HCT116 (cell line): Measurements from ENCODE around the gene GRIK5. TPM values are rescaled to one million over a fixed set of nuclear protein-coding genes. Genes with fewer than 3 reads are reported as not detected.
A peak's percentile ranks its signal among the peaks of the same experiment; 100 is the strongest.

ENCODE experiments used
- ATAC-seq: fragments of 200-7000 bp; cut with Tn5 transposase; 2 replicates; pipeline ENCODE4 v1.9.1; 2020; ENCODE audit warnings: mild to moderate bottlenecking, moderate library complexity
- BruUV-seq: library from RNA; stranded (reverse); fragments of 400-500 nt; replicated peaks from 2 replicates; lab custom pipeline; 2021; lab: Mats Ljungman, UMichigan
- CTCF ChIA-PET: fragments of 300-600 bp; sonication (Branson Sonifier 250); formaldehyde crosslinking; loops from one replicate; lab custom pipeline; 2021; ENCODE audit warnings: antibody characterized with exemption; lab: Charles Lee
- POLR2A ChIA-PET: fragments of 300-600, 350-600 bp; sonication (Branson Sonifier 250); formaldehyde crosslinking; loops from one replicate; lab custom pipeline; 2021; ENCODE audit warnings: antibody characterized with exemption; lab: Charles Lee
- RAD21 ChIA-PET, 2 experiments: fragments of 300-600 bp; sonication (Branson Sonifier 250); formaldehyde crosslinking; loops; one replicate each; lab custom pipeline; 2023; ENCODE audit warnings: low total read pairs in 2 of 2; ENCODE audit not compliant: uncharacterized antibody in 2 of 2, unreplicated experiment in 2 of 2, low non-redundant PET in 1 of 2; lab: Charles Lee
- DNase-seq: peaks from one replicate; pipeline ENCODE4 v3.0.0-alpha.2; 2010; ENCODE audit warnings: low read depth, low spot score
- H2AFZ ChIP-seq: fragments of 200-600 bp; shearing (Covaris generic), sonication (generic); 2 replicates; pipeline ENCODE4 v1.6.1; 2017; ENCODE audit warnings: low read depth, mixed run types, mixed read lengths, antibody characterized with exemption, low read length; ENCODE audit not compliant: poor library complexity, severe bottlenecking
- H3K27ac ChIP-seq: 2 replicates; pipeline ENCODE4 v1.5.1; 2012; ENCODE audit warnings: low read depth, low read length
- H3K27me3 ChIP-seq: fragments of 200-600 bp; sonication (generic); 2 replicates; pipeline ENCODE4 v1.6.1; 2016; ENCODE audit warnings: mixed run types, low read length, mixed read lengths; ENCODE audit not compliant: insufficient read depth
- H3K36me3 ChIP-seq, 2 experiments: fragments of 200-500 bp in 1 of 2; fragments of 200-600 bp in 1 of 2; sonication (Bioruptor generic) in 1 of 2; sonication (generic) in 1 of 2; 2 replicates each; pipeline versions ENCODE4 v1.5.1 to v1.6.1; 2014 to 2016; ENCODE audit warnings: low read length in 2 of 2, inconsistent platforms in 1 of 2, mixed read lengths in 1 of 2, mixed run types in 1 of 2; ENCODE audit not compliant: insufficient read depth in 2 of 2, control insufficient read depth in 1 of 2
- H3K4me1 ChIP-seq, 2 experiments: fragments of 200-600 bp in 1 of 2; sonication (generic) in 1 of 2; 2 replicates each; pipeline versions ENCODE4 v1.5.1 to v1.6.1; 2012 to 2017; ENCODE audit warnings: low read length in 2 of 2, inconsistent platforms in 1 of 2, mild to moderate bottlenecking in 1 of 2, mixed read lengths in 1 of 2, mixed run types in 1 of 2, moderate library complexity in 1 of 2; ENCODE audit not compliant: insufficient read depth in 2 of 2, control insufficient read depth in 1 of 2
- H3K4me2 ChIP-seq: fragments of 200-600 bp; sonication (generic); 2 replicates; pipeline ENCODE4 v1.6.1; 2017; ENCODE audit warnings: mixed run types, low read length, mixed read lengths
- H3K4me3 ChIP-seq, 2 experiments: fragments of 200-600 bp in 1 of 2; sonication (generic) in 1 of 2; replicated peaks in 1 of 2; 2 replicates each; pipeline ENCODE4 v1.5.1; 2011 to 2016; ENCODE audit warnings: low read length in 2 of 2, control low read depth in 1 of 2, low read depth in 1 of 2, mild to moderate bottlenecking in 1 of 2, mixed read lengths in 1 of 2, mixed run types in 1 of 2
- H3K79me2 ChIP-seq: fragments of 200-600 bp; sonication (generic); 2 replicates; pipeline ENCODE4 v1.6.1; 2017; ENCODE audit warnings: mild to moderate bottlenecking, mixed run types, low read length, moderate library complexity, mixed read lengths; ENCODE audit not compliant: insufficient read depth
- H3K9ac ChIP-seq: fragments of 200-600 bp; sonication (generic); 2 replicates; pipeline ENCODE4 v1.6.1; 2016; ENCODE audit warnings: low read length, mixed read lengths
- H3K9me2 ChIP-seq: fragments of 200-600 bp; sonication (generic), shearing (Covaris generic); 2 replicates; pipeline ENCODE4 v1.6.1; 2017; ENCODE audit warnings: mixed run types, mild to moderate bottlenecking, moderate library complexity; ENCODE audit not compliant: insufficient read depth
- H3K9me3 ChIP-seq, 2 experiments: fragments of 200-500 bp in 1 of 2; fragments of 200-600 bp in 1 of 2; sonication (Bioruptor generic) in 1 of 2; sonication (generic) in 1 of 2; 2 replicates each; pipeline ENCODE4 v1.6.1; 2014 to 2017; ENCODE audit warnings: low read length in 2 of 2, mixed read lengths in 2 of 2, inconsistent platforms in 1 of 2, low read depth in 1 of 2, mild to moderate bottlenecking in 1 of 2, mixed run types in 1 of 2, moderate library complexity in 1 of 2; ENCODE audit not compliant: control insufficient read depth in 1 of 2, insufficient read depth in 1 of 2
- H4K20me1 ChIP-seq: fragments of 200-600 bp; sonication (generic), shearing (Covaris generic); 2 replicates; pipeline ENCODE4 v1.6.1; 2017; ENCODE audit warnings: mixed run types, mild to moderate bottlenecking, moderate library complexity; ENCODE audit not compliant: insufficient read depth
- CBX3 ChIP-seq: IDR thresholded peaks from 2 replicates; pipeline ENCODE4 v1.6.1; 2012; ENCODE audit warnings: low read depth
- ELF1 ChIP-seq: IDR thresholded peaks from 2 replicates; pipeline ENCODE4 v1.6.1; 2012; ENCODE audit warnings: low read depth, borderline replicate concordance
- EZH2 ChIP-seq: fragments of 200-600 bp; sonication (generic); IDR thresholded peaks from 2 replicates; pipeline ENCODE4 v1.6.1; 2017; ENCODE audit warnings: antibody characterized with exemption, mixed run types
- EZH2phosphoT487 ChIP-seq: fragments of 200-600 bp; IDR thresholded peaks from 2 replicates; pipeline ENCODE4 v1.6.1; 2018; ENCODE audit warnings: antibody characterized with exemption, borderline replicate concordance
- JUND ChIP-seq: IDR thresholded peaks from 2 replicates; pipeline ENCODE4 v1.6.1; 2012
- POLR2A ChIP-seq: IDR thresholded peaks from 2 replicates; pipeline ENCODE4 v1.7.0; 2011; ENCODE audit warnings: borderline replicate concordance; ENCODE audit not compliant: insufficient read depth, insufficient read length; ENCODE audit errors: extremely low read depth
- RAD21 ChIP-seq: IDR thresholded peaks from 2 replicates; pipeline ENCODE4 v1.6.1; 2012; ENCODE audit warnings: low read depth, mild to moderate bottlenecking
- SRF ChIP-seq: IDR thresholded peaks from 2 replicates; pipeline ENCODE4 v1.6.1; 2012; ENCODE audit warnings: low read depth
- intact Hi-C: fragments of 100-400 bp; cut with micrococcal nuclease; formaldehyde crosslinking; loops from 2 replicates; pipeline ENCODE4 v1.10.0; 2022
- total RNA-seq: library from RNA; stranded (reverse); gene quantifications from one replicate; pipeline ENCODE4 v1.2.1, GENCODE V29; 2021; ENCODE audit not compliant: unreplicated experiment
- TF ChIP-seq, protein P1 (sequence below): IDR thresholded peaks from 2 replicates; pipeline ENCODE4 v1.6.1; 2012
- TF ChIP-seq, protein P2 (sequence below): IDR thresholded peaks from 2 replicates; pipeline ENCODE4 v1.6.1; 2012
- TF ChIP-seq, protein P3 (sequence below), 3 experiments: fragments of 200-600 bp in 1 of 3; sonication (generic) in 1 of 3; IDR thresholded peaks in 2 of 3; conservative IDR thresholded peaks in 1 of 3; 2 replicates each; pipeline ENCODE4 v1.5.1; 2012 to 2017; ENCODE audit warnings: low read depth in 2 of 3, low read length in 2 of 3, antibody characterized with exemption in 1 of 3, borderline replicate concordance in 1 of 3, control low read depth in 1 of 3, mild to moderate bottlenecking in 1 of 3, mixed read lengths in 1 of 3, mixed run types in 1 of 3, moderate library complexity in 1 of 3; ENCODE audit not compliant: insufficient read depth in 1 of 3

Gene GRIK5
- total RNA-seq, 1 experiment from 2014 or later: 1.7 TPM

DNA sequence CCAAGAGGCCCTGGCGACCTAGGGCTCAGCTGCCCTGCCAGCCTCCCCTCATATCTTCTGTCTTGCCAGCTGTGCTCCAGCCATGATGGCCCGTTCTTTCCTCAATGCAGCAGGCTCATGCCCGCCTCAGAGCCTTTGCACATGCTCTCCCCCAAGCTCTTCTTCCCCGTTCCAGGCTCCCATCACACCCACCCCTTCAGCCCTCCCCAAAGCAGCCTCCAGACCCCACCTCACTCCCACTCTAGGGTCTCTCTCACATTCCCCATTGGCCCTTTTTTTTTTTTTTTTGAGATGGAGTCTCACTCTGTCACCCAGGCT, 46.1 kb downstream of the GRIK5 start:
- Histone ChIP-seq H3K27me3 (0 out of 2 replicates have a peak, but pooled peaks cover 4% of the 10 kb centered on the region), H2AFZ (no peak overlapping the region), H3K4me1 (peaks cover 0 to 11% of the 10 kb centered on the region in 2 experiments; a peak in 2 of 4 replicates), H3K4me3 (no peak overlapping the region), H3K36me3 (no peaks in the 10 kb centered on the region), H3K4me2 (no peak overlapping the region), H3K9ac (no peak overlapping the region), H3K27ac (no peak overlapping the region; the same call in 1 of the 2 replicates), H3K79me2 (no peaks in the 10 kb centered on the region), H4K20me1 (no peaks in the 10 kb centered on the region), H3K9me3 (no peaks in the 10 kb centered on the region), H3K9me2 (no peaks in the 10 kb centered on the region)
- ChIA-PET CTCF (interaction anchor here (1.1 to 2.3 kb wide), 3 partner anchors 11 to 78 kb away, joined by 3 to 21 read pairs (median 3); no protein-coding TSS in a partner anchor), RAD21 (no interaction called here), POLR2A (no interaction called here)
- BruUV-seq: no TSS peak
- peak; percentile 15 for ATAC-seq
- DNase-seq: no peak
- TF ChIP-seq, protein P1, sequence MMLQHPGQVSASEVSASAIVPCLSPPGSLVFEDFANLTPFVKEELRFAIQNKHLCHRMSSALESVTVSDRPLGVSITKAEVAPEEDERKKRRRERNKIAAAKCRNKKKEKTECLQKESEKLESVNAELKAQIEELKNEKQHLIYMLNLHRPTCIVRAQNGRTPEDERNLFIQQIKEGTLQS: no peak
- TF ChIP-seq EZH2 (no peak), ELF1 (no peak), EZH2phosphoT487 (no peak), CBX3 (no peak), POLR2A (no peak)
- intact Hi-C loops: loop anchor here (1.0 kb wide), 1 partner anchor 26 kb away; no protein-coding TSS in a partner anchor

DNA sequence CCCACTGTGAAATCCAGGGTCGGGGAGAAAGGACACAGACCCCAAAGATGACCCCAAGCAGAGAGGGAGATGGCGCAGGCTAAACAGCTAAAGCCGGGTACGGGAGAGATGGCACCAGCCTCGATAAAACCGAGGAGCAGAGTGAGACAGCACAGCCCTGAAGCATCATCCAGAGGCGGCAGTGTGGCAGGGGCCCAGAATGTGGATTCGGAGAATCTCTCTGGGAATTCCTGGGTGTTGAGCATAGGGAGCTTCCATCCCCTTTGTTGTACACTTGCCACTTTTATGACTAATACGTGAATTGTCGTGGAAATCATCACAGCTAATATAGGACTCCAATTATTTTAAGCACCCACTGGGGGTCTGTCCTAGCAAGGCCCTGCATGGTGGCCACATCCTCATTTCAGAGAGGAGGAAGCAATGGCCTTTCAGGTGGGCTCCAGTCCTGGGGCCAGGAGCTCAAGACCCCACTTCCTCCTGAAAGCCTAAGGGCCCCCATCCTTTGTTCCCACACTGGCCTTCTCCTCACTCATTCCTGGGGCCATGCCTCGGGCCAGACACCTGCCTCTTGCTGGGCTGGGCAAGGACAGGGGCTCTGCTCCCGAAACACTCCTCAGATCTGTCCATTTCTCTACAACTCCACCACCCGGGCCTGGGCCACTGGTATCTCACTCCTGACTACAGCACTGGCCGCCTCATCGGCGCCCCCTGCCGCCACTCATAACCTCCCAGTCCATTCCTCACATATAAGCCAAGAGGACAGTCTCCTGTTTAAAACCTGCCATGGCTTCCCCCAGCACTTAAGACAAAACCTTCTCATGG, 46.7 kb downstream of the GRIK5 start:
- no peaks in the 10 kb centered on the region for H3K79me2 ChIP-seq
- H3K4me3 ChIP-seq: no peak overlapping the region
- no peak overlapping the region; the same call in 1 of the 2 replicates for H3K27ac ChIP-seq
- 0 out of 2 replicates have a peak, but pooled peaks cover 4% of the 10 kb centered on the region for H3K27me3 ChIP-seq
- ChIA-PET RAD21 (interaction anchor here in 1 of 2 experiments (0.6 kb wide), 1 partner anchor 60 kb away, joined by 3 read pairs; no protein-coding TSS in a partner anchor), POLR2A (no interaction called here), CTCF (interaction anchor here (0.8 to 2.3 kb wide), 4 partner anchors 12 to 79 kb away, joined by 3 to 21 read pairs (median 4); no protein-coding TSS in a partner anchor)
- intact Hi-C loops: loop anchor here (1.0 kb wide), 1 partner anchor 25 kb away; no protein-coding TSS in a partner anchor
- TF ChIP-seq, protein P2, sequence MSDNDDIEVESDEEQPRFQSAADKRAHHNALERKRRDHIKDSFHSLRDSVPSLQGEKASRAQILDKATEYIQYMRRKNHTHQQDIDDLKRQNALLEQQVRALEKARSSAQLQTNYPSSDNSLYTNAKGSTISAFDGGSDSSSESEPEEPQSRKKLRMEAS: no peak
- TF ChIP-seq, protein P3, sequence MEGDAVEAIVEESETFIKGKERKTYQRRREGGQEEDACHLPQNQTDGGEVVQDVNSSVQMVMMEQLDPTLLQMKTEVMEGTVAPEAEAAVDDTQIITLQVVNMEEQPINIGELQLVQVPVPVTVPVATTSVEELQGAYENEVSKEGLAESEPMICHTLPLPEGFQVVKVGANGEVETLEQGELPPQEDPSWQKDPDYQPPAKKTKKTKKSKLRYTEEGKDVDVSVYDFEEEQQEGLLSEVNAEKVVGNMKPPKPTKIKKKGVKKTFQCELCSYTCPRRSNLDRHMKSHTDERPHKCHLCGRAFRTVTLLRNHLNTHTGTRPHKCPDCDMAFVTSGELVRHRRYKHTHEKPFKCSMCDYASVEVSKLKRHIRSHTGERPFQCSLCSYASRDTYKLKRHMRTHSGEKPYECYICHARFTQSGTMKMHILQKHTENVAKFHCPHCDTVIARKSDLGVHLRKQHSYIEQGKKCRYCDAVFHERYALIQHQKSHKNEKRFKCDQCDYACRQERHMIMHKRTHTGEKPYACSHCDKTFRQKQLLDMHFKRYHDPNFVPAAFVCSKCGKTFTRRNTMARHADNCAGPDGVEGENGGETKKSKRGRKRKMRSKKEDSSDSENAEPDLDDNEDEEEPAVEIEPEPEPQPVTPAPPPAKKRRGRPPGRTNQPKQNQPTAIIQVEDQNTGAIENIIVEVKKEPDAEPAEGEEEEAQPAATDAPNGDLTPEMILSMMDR (IDR thresholded peaks at IDR 0.05 in 2 of 3, conservative IDR thresholded peaks at IDR 0.05 in 1 of 3; ENCODE audit: borderline replicate concordance in 1 of 3, insufficient read depth in 1 of 3, low read depth in 2 of 3, low read length in 2 of 3): peak; percentile 55 to 79 (median 77); a peak in 5 of 6 replicates
- TF ChIP-seq JUND (no peak), SRF (no peak), RAD21 (peak; percentile 54)
- BruUV-seq: no TSS peak
- DNase-seq (peak; percentile 28), ATAC-seq (peak; percentile 88)
- H3K9me2 ChIP-seq: no peaks in the 10 kb centered on the region
- H3K9ac ChIP-seq: no peak overlapping the region
- peaks cover 0 to 12% of the 10 kb centered on the region in 2 experiments; a peak in 2 of 4 replicates for H3K4me1 ChIP-seq
- no peak overlapping the region for H3K4me2 ChIP-seq
- no peak overlapping the region for H2AFZ ChIP-seq
- no peaks in the 10 kb centered on the region for H4K20me1 ChIP-seq
- no peaks in the 10 kb centered on the region for H3K36me3 ChIP-seq
- no peaks in the 10 kb centered on the region for H3K9me3 ChIP-seq
